AG04449 (cell line): ENCODE results near the gene PHAX.
"Not testable (repeated sequence)": the region's sequence is repeated elsewhere in the genome, so short reads cannot be mapped to it uniquely, and the experiment has no call there.

Experiments
- CTCF ChIA-PET: fragments of 350-600 bp; formaldehyde crosslinking; extraction: SDS; loops from one replicate; lab custom pipeline; 2021; ENCODE audit warnings: antibody characterized with exemption; lab: Yijun Ruan, JAX
- POLR2A ChIA-PET: fragments of 400-600, 350-600 bp; formaldehyde crosslinking; extraction: SDS; loops from one replicate; lab custom pipeline; 2020; ENCODE audit warnings: antibody characterized with exemption, inconsistent platforms; lab: Yijun Ruan, JAX
- DNase-seq: peaks from one replicate; pipeline ENCODE4 v3.0.0-alpha.2; 2010; ENCODE audit warnings: low read depth, low spot score
- H3K4me3 ChIP-seq: 2 replicates; pipeline ENCODE4 v1.5.1; 2011; ENCODE audit warnings: low read depth, mild to moderate bottlenecking, control low read depth, low read length
- TF ChIP-seq, protein P1 (sequence below): IDR thresholded peaks from one replicate; pipeline ENCODE4 v1.5.1; 2011; ENCODE audit warnings: mild to moderate bottlenecking, moderate library complexity, low read length, control low read depth, inconsistent platforms; ENCODE audit not compliant: insufficient read depth; ENCODE audit errors: missing control alignments

PHAX gene

DNA sequence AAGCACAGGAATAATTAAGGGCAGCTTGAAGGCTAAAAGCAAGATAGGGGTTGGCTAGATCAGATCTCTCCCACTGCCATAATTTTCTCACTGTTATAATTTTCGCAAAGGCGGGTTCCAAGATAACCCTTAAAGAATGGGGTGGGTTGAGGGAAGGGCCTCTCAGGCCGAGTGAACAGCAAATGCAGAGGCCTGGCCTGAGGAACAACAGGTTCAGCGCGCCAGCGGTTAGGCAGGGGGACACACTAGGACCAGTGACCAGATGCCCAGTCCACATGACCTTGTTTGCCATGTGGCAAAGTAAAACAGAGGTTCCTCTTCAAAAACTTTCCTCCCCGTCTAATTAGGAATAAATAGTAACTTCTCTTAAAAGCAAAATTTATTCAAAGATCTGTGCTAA lies 1.2 kb upstream of the PHAX start:
- no peak for DNase-seq
- TF ChIP-seq, protein P1, sequence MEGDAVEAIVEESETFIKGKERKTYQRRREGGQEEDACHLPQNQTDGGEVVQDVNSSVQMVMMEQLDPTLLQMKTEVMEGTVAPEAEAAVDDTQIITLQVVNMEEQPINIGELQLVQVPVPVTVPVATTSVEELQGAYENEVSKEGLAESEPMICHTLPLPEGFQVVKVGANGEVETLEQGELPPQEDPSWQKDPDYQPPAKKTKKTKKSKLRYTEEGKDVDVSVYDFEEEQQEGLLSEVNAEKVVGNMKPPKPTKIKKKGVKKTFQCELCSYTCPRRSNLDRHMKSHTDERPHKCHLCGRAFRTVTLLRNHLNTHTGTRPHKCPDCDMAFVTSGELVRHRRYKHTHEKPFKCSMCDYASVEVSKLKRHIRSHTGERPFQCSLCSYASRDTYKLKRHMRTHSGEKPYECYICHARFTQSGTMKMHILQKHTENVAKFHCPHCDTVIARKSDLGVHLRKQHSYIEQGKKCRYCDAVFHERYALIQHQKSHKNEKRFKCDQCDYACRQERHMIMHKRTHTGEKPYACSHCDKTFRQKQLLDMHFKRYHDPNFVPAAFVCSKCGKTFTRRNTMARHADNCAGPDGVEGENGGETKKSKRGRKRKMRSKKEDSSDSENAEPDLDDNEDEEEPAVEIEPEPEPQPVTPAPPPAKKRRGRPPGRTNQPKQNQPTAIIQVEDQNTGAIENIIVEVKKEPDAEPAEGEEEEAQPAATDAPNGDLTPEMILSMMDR = no peak
- POLR2A ChIA-PET = no interaction called here
- no peak overlapping the region for H3K4me3 ChIP-seq
- CTCF ChIA-PET = interaction anchor here (1.2 to 4.4 kb wide), 11 partner anchors 10 to 261 kb away, joined by 3 to 54 read pairs (median 10); no protein-coding TSS in a partner anchor

DNA sequence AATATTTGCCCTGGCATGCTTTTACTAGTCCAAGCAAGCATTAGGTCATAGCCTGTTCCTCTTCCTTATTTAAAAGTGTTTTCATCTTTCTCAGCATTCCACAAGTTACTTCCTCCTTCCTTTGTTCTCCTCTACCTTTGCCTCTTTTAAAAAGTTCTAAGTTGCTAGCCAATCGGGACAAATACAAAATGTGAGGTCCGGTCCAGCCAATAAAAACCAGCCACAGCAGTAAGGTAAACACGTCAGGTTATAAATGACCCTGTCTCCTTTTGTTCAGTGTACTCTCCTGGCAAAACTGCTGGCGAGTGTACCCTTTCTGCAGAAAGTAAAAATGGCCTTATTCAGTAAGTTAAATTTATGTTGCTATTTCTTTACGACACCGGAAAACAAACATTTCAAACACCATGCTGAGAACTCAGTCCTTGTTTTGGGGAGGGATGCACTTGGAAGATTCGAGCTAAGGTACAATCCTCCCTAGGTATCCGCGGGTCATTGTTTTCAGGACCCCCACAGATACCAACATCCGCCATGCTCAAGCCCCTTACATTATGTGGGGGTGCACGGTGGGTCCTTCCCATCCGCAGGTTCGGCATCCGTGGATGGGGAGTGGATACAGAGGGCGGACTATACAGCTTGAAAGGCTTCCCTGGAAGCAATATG lies 646 bp upstream of the PHAX start:
- DNase-seq, POLR2A ChIA-PET: not testable (repeated sequence)
- H3K4me3 ChIP-seq = peak overlapping the region; percentile 96
- CTCF ChIA-PET = interaction anchor here (0.7 to 4.4 kb wide), 33 partner anchors 8 to 261 kb away, joined by 3 to 54 read pairs (median 5); a partner anchor contains a TSS

DNA sequence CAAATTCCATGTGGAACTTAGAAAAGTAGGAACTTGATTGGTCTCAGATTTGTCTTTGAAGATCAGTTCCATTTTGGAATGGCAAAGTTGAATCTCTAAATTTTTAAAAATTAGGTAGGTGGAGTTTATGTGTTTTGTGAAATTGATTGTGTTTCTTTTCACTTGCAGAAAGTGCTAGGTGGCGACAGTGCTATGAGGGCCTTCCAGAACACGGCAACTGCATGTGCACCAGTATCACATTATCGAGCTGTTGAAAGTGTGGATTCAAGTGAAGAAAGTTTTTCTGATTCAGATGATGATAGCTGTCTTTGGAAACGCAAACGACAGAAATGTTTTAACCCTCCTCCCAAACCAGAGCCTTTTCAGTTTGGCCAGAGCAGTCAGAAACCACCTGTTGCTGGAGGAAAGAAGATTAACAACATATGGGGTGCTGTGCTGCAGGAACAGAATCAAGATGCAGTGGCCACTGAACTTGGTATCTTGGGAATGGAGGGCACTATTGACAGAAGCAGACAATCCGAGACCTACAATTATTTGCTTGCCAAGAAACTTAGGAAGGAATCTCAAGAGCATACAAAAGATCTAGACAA lies 2.8 kb downstream of the PHAX start:
- POLR2A ChIA-PET = interaction anchor here (0.9 kb wide), 1 partner anchor 8 kb away, joined by 3 read pairs; no protein-coding TSS in a partner anchor
- DNase-seq = no peak
- no peak overlapping the region for H3K4me3 ChIP-seq
- TF ChIP-seq, protein P1 = no peak
- CTCF ChIA-PET = interaction anchor here (0.7 to 3.4 kb wide), 7 partner anchors 9 to 264 kb away, joined by 3 to 20 read pairs (median 4); partner anchors contain the start of gene ALDH7A1

DNA sequence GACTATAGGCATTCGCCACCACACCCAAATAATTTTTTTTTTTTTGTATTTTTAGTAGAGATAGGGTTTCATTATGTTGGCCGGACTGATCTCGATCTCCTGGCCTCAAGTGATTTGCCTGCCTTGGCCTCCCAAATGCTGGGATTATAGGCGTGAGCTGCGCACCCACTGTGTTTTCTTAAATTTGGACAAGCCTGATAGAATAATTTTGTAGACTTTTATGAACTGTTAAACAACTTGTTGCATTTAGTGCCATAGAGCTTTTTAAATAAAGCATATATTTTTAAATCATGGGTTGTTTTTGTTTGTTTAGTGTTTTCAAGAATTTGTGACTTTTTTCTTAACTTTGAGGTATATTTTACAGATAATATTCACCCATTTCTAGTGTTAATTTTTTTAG lies 4.8 kb downstream of the PHAX start:
- CTCF ChIA-PET = interaction anchor here (0.6 to 3.4 kb wide), 6 partner anchors 8 to 264 kb away, joined by 3 to 20 read pairs (median 3); partner anchors contain the start of gene ALDH7A1

DNA sequence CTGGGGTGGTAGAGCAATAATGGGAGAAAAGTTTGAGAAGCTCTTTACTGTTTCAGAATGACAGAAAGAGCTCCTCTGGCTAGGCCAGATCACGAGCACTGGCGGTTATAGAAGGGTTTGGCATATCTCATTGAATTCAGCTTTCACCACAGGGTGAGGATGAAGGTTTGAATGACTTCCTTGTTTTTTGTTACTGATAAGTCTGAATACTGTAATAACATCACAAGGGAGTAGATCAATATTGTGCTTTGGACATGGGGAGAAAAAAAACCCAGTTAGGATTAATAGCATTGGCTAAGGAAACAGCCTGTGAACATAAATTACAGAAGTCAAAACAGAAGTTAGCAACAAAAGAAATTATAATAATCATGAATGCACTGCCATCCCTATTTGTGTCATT lies 9.4 kb downstream of the PHAX start:
- POLR2A ChIA-PET = interaction anchor here (0.6 kb wide), 1 partner anchor 52 kb away, joined by 3 read pairs; no protein-coding TSS in a partner anchor
- H3K4me3 ChIP-seq = no peak overlapping the region
- TF ChIP-seq, protein P1 = no peak
- CTCF ChIA-PET = interaction anchor here (0.6 to 4.2 kb wide), 2 partner anchors 9 to 17 kb away, joined by 3 to 42 read pairs; partner anchors contain the start of gene PHAX
- DNase-seq = no peak

More for the DNA sequence above, 4.8 kb downstream of the PHAX start:
- TF ChIP-seq, protein P1 = no peak
- DNase-seq = no peak
- POLR2A ChIA-PET = interaction anchor here (0.6 kb wide), 1 partner anchor 10 kb away, joined by 3 read pairs; no protein-coding TSS in a partner anchor
- H3K4me3 ChIP-seq = no peak overlapping the region

DNA sequence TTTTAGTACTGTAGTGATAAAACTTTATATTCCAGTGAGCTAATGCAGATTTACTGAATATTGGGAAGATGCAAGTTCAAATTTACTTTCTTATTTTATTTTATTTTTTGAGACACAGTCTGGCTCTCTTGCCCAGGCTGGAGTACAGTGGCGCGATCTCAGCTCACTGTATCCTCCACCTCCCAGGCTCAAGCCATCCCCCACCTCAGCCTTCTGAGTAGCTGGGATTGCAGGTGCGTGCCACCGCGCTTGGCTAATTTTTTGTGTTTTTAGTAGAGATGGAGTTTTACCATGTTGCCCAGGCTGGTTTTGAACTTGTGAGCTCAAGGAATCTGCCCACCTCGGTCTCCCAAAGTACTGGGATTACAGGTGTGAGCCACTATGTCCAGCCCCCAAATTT lies 9.9 kb downstream of the PHAX start:
- H3K4me3 ChIP-seq = no peak overlapping the region
- TF ChIP-seq, protein P1 = no peak
- ChIA-PET CTCF (interaction anchor here (0.6 to 4.2 kb wide), 2 partner anchors 10 to 17 kb away, joined by 3 to 42 read pairs; partner anchors contain the start of gene PHAX), POLR2A (no interaction called here)
- no peak for DNase-seq
